HG02678 (cell line): Measurements from ENCODE around the gene NFIB.

ENCODE experiments used
- ATAC-seq: cut with Tn5 transposase; IDR thresholded peaks from one replicate; pipeline ENCODE4 v1.9.1; 2021; ENCODE audit warnings: mild to moderate bottlenecking, moderate library complexity; ENCODE audit not compliant: unreplicated experiment

The NFIB gene

DNA sequence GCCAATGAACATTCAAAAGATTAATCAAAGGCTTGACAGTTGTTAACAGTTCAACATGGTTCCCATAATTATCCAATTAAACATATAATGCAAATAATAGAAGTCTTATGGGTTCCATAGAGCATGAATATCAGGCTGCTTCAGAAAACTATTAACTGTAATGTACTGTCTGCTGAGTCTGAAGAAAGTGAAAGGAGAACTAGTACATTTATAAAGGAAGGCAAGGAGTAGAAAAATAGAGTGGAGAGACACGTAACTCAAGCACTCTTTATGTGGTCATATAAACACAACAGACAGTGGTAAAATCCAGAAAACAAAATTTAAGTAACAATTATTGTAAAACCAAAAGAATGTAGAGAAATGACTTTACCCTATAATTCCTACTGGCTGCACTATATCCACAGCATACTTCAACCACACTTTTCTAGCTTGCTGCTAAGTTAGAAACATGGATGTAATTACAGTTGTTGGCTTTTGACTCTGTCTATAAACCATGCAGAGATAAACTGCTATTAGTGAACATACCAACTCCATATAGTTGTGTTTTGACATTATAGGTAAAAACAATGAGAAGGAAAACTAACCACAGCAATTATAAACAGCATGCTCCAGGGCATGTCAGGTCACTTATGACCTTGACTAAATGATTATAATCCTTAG, 32.7 kb downstream of the NFIB start:
- ATAC-seq = no peak

- no peak for ATAC-seq
These were observed 34.3 kb downstream of the NFIB start for GRCh38 chr9:14279671-14280070.

- ATAC-seq = no peak
These were observed 35.6 kb downstream of the NFIB start for GRCh38 chr9:14278291-14278721.

GRCh38 chr9:14277761-14278160, 36.2 kb downstream of the NFIB start:
- ATAC-seq = no peak

DNA sequence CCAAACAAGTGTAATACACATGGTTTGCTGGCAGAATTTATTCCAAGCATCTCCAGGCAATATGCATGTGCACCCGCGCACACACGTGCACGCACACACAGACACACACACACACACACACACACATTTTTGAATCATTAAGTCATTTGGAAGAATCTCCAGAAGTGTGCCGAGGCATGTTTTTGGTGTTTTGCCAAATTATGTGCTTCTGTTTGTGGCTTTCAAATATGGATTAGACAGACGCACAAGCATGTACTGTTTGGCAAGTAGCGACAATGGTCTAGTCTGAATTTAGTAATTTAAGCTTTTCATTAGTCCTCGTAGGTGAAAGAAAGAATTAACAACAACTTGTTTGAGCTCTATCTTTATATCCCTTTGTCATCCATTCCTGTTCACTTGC, 36.7 kb downstream of the NFIB start:
- ATAC-seq = no peak

DNA sequence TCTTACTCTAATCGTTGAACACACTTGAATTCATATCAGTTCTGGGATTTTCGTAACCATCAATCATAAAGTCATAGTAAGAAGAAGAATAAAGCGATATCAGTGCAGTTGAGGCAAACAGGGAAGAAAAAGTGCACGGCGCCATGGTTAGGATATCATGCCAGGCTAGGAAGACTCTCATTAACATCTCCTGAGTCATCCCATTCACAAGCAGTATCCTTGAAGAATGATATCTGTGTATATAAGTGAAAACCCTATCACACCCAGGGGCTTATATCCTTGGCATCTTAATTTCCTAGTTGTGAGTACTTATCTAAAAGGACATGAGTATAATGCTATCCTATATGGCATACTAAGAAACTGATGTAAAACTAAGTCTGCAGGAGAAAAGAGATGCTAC, 38.6 kb downstream of the NFIB start:
- ATAC-seq = no peak

GRCh38 chr9:14273696-14274121, 40.2 kb downstream of the NFIB start:
- ATAC-seq = peak; percentile 38

DNA sequence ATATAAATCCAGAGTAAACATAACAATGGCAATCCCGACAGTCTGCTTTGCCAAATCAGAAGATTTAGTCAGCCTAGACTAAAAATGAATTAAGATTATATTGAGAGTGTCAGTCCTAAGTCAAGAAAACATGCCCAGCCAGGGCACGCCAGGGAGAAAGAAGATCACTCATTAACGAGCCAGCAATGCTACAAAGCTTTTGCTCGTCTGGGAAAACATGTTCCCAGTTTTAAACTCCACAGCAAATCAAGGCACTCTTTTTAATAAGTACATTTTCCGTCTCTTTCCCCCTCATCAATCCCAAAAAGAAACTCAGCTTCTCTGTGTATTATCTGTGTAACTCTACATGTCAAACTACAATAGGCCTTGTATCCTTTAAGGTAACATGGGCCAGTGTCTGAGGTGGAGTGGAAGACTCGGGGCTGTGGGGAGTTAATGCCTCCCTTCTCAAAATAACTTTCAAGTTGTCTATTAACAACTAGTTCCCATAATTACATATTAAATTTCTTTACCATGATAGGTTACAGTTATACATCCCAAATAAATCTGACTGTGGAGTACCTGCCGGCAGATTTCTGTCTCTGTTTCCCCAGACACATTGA, 40.9 kb downstream of the NFIB start:
- peak; percentile 26 for ATAC-seq

DNA sequence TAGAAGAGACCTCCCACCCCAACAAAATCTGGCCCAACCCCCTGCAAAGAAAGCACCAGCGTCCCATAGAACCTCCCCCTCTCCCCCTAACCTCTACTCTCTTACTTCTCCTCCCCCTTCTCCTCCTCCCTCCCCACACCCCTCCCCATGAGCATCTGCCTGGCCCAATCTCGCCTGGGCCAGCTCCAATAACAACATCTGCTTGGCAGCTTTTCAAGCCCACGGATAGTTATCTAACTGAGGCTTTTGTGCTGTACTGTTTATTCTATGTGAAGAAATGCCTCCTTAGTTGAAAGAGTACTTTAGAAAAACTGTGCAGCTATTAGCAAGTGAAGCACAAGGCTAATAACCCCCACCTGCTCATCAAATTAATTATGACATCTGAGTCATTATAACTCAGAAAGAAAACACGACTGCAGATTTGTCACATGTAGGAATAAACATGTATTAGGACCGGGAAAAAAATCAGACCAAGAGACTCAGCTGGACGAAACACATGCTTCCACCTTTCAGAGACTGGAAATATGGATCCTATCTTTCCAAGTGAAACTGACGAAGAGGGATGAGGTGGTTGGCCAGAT, 42.8 kb downstream of the NFIB start:
- ATAC-seq = no peak

DNA sequence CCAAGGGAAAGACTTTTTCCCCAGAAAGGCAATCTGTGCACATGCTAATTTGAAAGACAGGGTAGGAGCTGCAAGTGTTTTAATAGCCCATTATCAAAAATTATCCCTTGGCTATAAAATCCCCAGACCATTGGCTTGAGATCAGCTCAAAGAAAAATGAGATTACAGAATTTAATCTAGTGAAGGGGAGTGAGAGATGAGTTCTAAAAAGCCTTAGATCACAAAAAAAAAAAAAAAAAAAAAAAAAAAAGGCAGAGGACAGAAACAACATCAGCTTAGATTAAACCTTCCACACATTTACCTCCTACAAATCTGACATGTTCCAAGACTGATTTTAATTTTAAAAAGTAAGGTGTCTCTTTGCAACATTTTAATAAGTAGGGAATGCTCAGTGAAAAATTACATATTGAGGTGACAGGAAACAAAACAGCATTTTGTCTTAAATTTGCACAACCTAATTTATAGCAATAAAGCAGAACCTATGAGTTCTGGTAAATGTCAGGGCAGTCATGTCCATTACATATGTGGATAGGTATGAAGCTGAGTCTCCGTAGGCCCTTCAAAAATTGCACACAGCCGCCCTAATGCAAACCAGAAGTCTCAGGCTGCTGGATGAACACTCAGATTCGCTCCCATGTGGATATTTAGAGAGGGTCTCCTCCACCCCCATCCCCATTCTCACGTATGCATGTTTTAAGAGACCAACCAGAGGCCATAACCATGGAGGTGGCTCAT, 43.4 kb downstream of the NFIB start:
- ATAC-seq = no peak

GRCh38 chr9:14269916-14270315, 44.0 kb downstream of the NFIB start:
- ATAC-seq = no peak

GRCh38 chr9:14263707-14264483, 50.0 kb downstream of the NFIB start:
- ATAC-seq = no peak

DNA sequence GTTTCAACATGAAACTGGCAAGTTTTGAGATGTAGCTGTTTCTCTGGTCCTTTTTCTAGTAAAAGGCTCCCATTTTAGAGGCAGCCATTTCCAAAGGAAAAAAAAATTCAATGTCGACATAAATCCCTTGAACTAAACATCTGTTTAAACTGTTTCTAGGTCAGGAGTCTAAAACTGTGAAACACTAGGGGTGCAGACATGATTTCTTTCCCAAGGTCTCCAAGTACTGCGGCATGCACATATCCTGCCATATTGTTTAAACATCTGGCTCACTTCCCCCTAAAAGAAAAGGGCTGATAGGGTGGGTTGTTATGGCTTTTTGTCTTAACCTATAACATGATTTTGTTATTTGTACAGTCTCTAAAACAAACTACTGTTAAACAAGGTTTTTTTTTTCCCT, 51.1 kb downstream of the NFIB start:
- no peak for ATAC-seq

GRCh38 chr9:14261616-14262015, 52.3 kb downstream of the NFIB start:
- no peak for ATAC-seq

DNA sequence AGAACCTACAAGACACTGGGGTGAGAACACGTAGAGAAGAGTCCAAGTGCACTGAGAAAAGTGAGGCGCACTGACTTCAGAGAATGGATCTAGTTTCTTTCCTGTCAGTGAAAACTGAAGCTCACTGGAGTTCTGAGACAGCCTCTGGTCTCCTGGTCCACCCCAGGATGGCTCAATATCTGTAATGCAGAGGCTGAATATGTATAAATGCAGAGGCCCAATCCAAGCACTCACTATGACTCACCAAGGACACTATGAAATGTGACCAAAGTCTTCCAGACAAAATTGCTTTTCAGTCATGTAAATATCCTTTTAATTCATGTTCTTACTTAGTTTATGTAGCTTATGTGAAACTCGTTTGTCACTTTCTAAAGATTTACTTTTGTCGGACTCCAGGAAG, 53.8 kb downstream of the NFIB start:
- no peak for ATAC-seq

DNA sequence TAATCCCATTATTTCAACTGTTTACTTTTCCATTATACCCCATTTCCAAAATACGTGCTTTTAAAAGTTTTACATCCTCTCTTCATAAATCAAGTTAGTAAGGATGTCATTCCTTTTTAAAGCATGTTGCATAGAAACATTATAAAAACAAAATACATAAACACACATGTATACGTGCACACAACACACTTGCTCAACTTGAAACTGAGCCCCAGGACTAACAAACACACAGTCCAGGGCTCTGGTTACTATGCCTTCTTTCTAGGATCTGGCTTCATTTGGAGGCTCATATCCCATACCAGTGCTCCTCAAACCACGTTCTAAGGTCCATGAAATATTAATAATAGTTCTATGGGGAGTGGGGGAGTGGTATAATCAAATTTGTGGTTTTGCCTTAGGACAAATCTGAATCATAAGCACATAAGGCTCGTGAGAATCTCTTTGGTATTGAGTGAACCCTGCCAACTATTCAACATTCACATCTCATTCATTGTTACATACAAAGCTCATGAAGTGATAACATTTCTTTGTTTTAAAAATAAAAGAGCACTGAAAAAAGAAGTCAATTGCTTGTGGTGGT, 55.2 kb downstream of the NFIB start:
- ATAC-seq = no peak

DNA sequence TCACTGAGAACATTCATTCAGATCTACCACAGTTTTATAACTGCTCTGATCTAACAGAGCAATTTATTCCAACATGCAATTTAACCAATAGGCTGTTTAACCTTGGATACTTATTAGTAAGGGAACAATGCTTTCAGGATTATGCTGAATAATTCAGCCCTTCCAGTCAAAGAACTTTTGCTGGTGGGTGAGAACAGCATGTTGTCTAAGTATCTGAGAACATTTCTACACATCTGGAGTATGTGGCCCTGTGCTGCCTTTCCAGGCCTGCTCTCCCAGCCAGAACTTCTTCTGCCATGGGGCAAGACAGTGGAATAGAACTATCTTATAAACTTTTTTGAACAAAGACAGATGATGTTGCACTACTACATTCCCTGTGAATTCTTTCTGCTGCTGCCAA, 55.8 kb downstream of the NFIB start:
- no peak for ATAC-seq

DNA sequence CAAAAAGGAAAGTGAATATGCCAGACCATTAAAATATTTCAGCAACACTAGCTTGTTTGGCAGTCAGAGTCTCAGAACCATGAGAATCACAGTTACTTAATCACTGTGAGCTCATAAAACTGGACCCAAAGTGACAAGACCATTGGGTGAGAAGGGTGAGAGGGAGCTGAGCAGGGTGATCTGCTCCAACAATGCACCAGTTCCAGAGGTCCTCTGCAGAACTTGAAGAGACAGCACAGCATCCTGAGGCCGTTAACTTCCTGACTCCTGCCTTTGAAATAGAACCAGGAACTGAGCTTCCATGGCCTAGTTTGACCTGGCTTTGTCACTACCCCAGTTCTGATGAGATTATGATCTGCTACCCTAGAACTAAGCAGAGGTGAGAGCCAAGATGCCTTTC, 57.4 kb downstream of the NFIB start:
- no peak for ATAC-seq

GRCh38 chr9:14251154-14252071, 62.5 kb downstream of the NFIB start:
- ATAC-seq = peak; percentile 42

DNA sequence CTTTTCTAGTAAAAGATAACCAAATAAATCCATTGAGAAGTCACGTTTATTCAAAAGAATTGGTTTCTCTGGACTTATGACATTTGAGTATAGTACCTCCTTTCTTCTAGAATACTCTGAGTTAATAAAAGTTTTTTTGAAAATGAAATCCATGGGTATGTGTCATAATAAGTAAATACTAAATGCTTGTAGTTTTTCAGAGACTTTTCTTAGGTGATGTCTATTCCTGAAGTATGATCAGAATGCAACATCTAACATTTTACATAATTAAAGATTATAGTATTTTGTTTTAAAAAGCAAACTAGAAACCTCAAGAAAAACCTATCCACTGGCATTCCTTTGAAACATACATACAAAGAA, 63.2 kb downstream of the NFIB start:
- ATAC-seq = no peak
